PC-3 (cell line): ENCODE data around the gene SUGP1. TPM values are rescaled to one million over a fixed set of nuclear protein-coding genes. Genes with fewer than 3 reads are reported as not detected.

Experiments
- ATAC-seq: fragments of 200-7000 bp; cut with Tn5 transposase; 2 replicates; pipeline ENCODE4 v1.9.1; 2020; ENCODE audit warnings: mild to moderate bottlenecking, moderate library complexity
- BruUV-seq: library from RNA; stranded (reverse); fragments of 400-500 nt; replicated peaks from 2 replicates; lab custom pipeline; 2021; lab: Mats Ljungman, UMichigan
- CTCF ChIA-PET: fragments of 300-600 bp; sonication (Branson Sonifier 250); formaldehyde crosslinking; loops from one replicate; lab custom pipeline; 2022; ENCODE audit warnings: antibody characterized with exemption; lab: Charles Lee
- POLR2A ChIA-PET: fragments of 300-600 bp; sonication (Branson Sonifier 250); formaldehyde crosslinking; loops from one replicate; lab custom pipeline; 2022; ENCODE audit warnings: antibody characterized with exemption; ENCODE audit not compliant: unreplicated experiment; lab: Charles Lee
- DNase-seq: peaks from one replicate; pipeline ENCODE4 v3.0.0-alpha.2; 2015
- H2AFZ ChIP-seq: fragments of 300-600 bp; sonication (generic); 2 replicates; pipeline ENCODE4 v1.6.0; 2016; ENCODE audit warnings: antibody characterized with exemption, low read length
- H3F3A ChIP-seq: fragments of 300-600 bp; sonication (generic); one replicate; pipeline ENCODE4 v1.6.0; 2017; ENCODE audit warnings: antibody characterized with exemption, low read length, control low read depth, mild to moderate bottlenecking; ENCODE audit not compliant: unreplicated experiment
- H3K27ac ChIP-seq: fragments of 300-600 bp; sonication (generic); 2 replicates; pipeline ENCODE4 v1.5.1; 2016; ENCODE audit warnings: mild to moderate bottlenecking, low read length
- H3K27me3 ChIP-seq: fragments of 300-600 bp; sonication (generic); 2 replicates; pipeline ENCODE4 v1.6.1; 2016; ENCODE audit warnings: low read length, mixed read lengths
- H3K36me3 ChIP-seq: fragments of 300-600 bp; sonication (generic); 2 replicates; pipeline ENCODE4 v1.6.1; 2016; ENCODE audit warnings: low read depth, mixed run types, low read length, mixed read lengths
- H3K4me1 ChIP-seq: fragments of 300-600 bp; sonication (generic); 2 replicates; pipeline ENCODE4 v1.5.1; 2016; ENCODE audit warnings: low read length; ENCODE audit not compliant: insufficient read depth
- H3K4me2 ChIP-seq: fragments of 300-600 bp; sonication (generic); 2 replicates; pipeline ENCODE4 v1.6.0; 2016; ENCODE audit warnings: low read length
- H3K4me3 ChIP-seq: fragments of 300-600 bp; sonication (generic); 2 replicates; pipeline ENCODE4 v1.5.1; 2016; ENCODE audit warnings: mild to moderate bottlenecking, low read length, mixed read lengths
- H3K79me2 ChIP-seq: fragments of 300-600 bp; sonication (generic); 2 replicates; pipeline ENCODE4 v1.6.1; 2017; ENCODE audit warnings: low read length, mixed read lengths
- H3K9ac ChIP-seq: fragments of 300-600 bp; sonication (generic); 2 replicates; pipeline ENCODE4 v1.6.0; 2016; ENCODE audit warnings: mild to moderate bottlenecking, low read length
- H3K9me2 ChIP-seq: fragments of 300-600 bp; sonication (generic); replicated peaks from 2 replicates; pipeline ENCODE4 v1.6.1; 2016; ENCODE audit warnings: mixed run types, low read length, mixed read lengths
- H3K9me3 ChIP-seq: fragments of 300-600 bp; sonication (generic); 2 replicates; pipeline ENCODE4 v1.6.1; 2016; ENCODE audit warnings: low read length, mixed read lengths
- H4K20me1 ChIP-seq: fragments of 300-600 bp; sonication (generic); 2 replicates; pipeline ENCODE4 v1.6.1; 2016; ENCODE audit warnings: low read length, mixed read lengths
- EZH2 ChIP-seq: fragments of 300-600 bp; sonication (generic); IDR thresholded peaks from one replicate; pipeline ENCODE4 v1.6.1; 2017; ENCODE audit warnings: antibody characterized with exemption, mild to moderate bottlenecking, low read length; ENCODE audit not compliant: unreplicated experiment
- EZH2phosphoT487 ChIP-seq: fragments of 300-600 bp; sonication (generic); IDR thresholded peaks from 2 replicates; pipeline ENCODE4 v1.6.1; 2018; ENCODE audit warnings: mild to moderate bottlenecking, antibody characterized with exemption, low read length, borderline replicate concordance
- intact Hi-C: fragments of 100-400 bp; cut with micrococcal nuclease; formaldehyde crosslinking; loops from 2 replicates; pipeline ENCODE4 v1.9.0; 2023
- total RNA-seq: library from RNA; depleted of rRNA; stranded (reverse); fragments of >200 nt; gene quantifications from 2 replicates; pipeline ENCODE4 v1.2.3, GENCODE V29; 2014
- TF ChIP-seq, protein P1 (sequence below): fragments of 300-600 bp; sonication (generic); conservative IDR thresholded peaks from 2 replicates; pipeline ENCODE4 v1.5.1; 2017; ENCODE audit warnings: antibody characterized with exemption, low read depth, mild to moderate bottlenecking, low read length

The SUGP1 gene
- total RNA-seq, 1 experiment from 2014 or later: 42.1 TPM

DNA sequence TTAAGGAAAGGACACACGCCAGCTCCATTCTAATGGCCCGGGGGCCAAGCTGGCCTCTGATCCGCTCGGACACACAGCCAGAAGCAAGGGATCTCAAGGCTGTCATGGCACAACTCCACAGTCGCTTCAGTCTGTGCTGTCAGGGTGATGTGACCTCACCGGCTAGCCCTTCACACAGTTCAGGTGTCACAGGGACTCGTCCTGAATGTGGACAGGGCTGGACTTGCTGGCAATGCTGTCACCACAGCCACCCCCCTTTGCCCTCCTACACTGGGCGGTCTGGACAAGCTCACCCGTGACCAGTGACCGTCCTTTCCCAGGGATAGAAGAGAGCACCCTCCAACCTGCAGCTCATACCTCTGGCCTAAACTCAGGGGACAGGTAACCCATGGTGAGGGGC, 15.2 kb downstream of the SUGP1 start:
- Histone ChIP-seq H3K9me2 (no peaks in the 10 kb centered on the region), H3K4me3 (no peak overlapping the region), H3F3A (no peaks in the 10 kb centered on the region), H3K27me3 (no peaks in the 10 kb centered on the region), H3K27ac (no peak overlapping the region), H3K9ac (no peak overlapping the region), H3K9me3 (no peaks in the 10 kb centered on the region), H4K20me1 (no peaks in the 10 kb centered on the region), H2AFZ (no peak overlapping the region), H3K79me2 (no peaks in the 10 kb centered on the region), H3K4me1 (no peaks in the 10 kb centered on the region), H3K36me3 (peaks cover 27% of the 10 kb centered on the region), H3K4me2 (no peak overlapping the region)
- CTCF ChIA-PET: no interaction called here
- TF ChIP-seq EZH2phosphoT487: no peak
- TF ChIP-seq, protein P1, sequence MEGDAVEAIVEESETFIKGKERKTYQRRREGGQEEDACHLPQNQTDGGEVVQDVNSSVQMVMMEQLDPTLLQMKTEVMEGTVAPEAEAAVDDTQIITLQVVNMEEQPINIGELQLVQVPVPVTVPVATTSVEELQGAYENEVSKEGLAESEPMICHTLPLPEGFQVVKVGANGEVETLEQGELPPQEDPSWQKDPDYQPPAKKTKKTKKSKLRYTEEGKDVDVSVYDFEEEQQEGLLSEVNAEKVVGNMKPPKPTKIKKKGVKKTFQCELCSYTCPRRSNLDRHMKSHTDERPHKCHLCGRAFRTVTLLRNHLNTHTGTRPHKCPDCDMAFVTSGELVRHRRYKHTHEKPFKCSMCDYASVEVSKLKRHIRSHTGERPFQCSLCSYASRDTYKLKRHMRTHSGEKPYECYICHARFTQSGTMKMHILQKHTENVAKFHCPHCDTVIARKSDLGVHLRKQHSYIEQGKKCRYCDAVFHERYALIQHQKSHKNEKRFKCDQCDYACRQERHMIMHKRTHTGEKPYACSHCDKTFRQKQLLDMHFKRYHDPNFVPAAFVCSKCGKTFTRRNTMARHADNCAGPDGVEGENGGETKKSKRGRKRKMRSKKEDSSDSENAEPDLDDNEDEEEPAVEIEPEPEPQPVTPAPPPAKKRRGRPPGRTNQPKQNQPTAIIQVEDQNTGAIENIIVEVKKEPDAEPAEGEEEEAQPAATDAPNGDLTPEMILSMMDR: no peak
- no peak for TF ChIP-seq EZH2
- DNase-seq: no peak
- POLR2A ChIA-PET: no interaction called here
- intact Hi-C loops: no loop called here
- BruUV-seq: no TSS peak
- no peak for ATAC-seq

DNA sequence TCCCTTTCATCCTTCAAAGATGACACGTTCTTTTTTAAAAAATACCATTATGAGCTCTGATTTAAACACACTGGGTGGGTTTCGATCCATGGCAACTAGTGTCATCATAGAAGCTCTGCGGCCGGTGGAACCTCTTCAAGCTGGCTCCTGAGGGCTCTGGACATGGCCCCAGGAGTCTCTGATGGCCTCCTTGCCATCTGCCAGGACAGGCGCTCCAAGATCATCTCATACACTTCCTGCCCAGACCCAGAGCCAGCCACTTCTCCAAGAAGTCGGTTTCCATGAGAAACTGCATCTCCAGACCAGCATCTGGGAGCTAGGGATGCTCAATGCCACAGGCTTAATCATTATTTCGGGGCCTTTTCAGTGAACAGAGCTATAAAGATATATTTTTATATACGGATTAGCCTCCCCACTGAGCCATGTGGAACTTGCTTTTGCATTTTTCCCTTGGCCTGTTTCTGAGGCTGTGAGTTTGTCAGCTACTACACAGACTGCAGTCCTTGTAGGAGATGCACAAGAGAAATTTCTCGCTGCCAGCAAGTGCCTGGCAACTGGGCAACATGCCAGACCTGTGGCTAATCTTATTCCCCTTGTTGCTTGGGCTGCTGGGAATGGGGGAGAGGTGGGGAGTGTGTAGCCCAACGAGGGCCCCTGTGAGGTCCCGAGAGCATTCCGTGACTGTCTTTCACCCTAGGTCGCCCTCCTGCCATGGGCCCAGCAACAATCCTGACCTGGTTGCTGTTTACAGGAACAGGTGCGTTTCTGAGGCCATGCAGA, 15.9 kb downstream of the SUGP1 start:
- no peaks in the 10 kb centered on the region for H3K27me3 ChIP-seq
- no peak overlapping the region for H3K27ac ChIP-seq
- H3K4me3 ChIP-seq: no peak overlapping the region
- H2AFZ ChIP-seq: no peak overlapping the region
- H3K79me2 ChIP-seq: no peaks in the 10 kb centered on the region
- CTCF ChIA-PET: no interaction called here
- H3K9ac ChIP-seq: no peak overlapping the region
- ATAC-seq (no peak), DNase-seq (no peak)
- no TSS peak for BruUV-seq
- peaks cover 25% of the 10 kb centered on the region for H3K36me3 ChIP-seq
- TF ChIP-seq EZH2: no peak
- no peak for TF ChIP-seq EZH2phosphoT487
- TF ChIP-seq, protein P1: no peak
- H3F3A ChIP-seq: no peaks in the 10 kb centered on the region
- H3K4me2 ChIP-seq: no peak overlapping the region
- H3K4me1 ChIP-seq: no peaks in the 10 kb centered on the region
- H3K9me3 ChIP-seq: no peaks in the 10 kb centered on the region
- intact Hi-C loops: no loop called here
- no peaks in the 10 kb centered on the region for H3K9me2 ChIP-seq
- POLR2A ChIA-PET: no interaction called here
- H4K20me1 ChIP-seq: no peaks in the 10 kb centered on the region

DNA sequence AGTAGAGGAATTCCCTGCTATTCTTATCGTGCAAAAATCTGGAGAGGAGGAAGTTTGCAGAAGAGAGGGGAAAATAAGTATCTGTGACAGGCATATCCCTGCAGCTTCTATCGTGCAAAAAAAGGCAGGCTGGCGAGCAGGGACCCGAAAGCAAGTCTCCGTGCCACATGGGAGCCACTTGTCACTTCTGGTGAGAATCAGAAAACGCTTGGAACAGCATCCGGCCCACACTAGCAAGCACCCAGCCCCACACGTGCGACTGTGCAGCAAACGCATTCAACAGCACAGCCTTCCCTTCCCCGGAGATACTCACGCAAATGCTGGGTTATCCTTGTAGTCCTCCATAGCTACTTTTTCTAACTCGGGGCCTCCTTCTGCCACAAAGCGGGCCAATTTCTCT, 16.9 kb downstream of the SUGP1 start:
- peaks cover 22% of the 10 kb centered on the region for H3K36me3 ChIP-seq
- intact Hi-C loops: no loop called here

More for the DNA sequence above, 16.9 kb downstream of the SUGP1 start:
- Histone ChIP-seq H3K4me3 (no peak overlapping the region), H3K9me2 (no peaks in the 10 kb centered on the region), H3K27me3 (no peaks in the 10 kb centered on the region), H4K20me1 (no peaks in the 10 kb centered on the region), H3K9me3 (no peaks in the 10 kb centered on the region), H3K27ac (no peak overlapping the region), H3K9ac (no peak overlapping the region), H3K4me2 (no peak overlapping the region), H3F3A (no peaks in the 10 kb centered on the region), H3K4me1 (no peaks in the 10 kb centered on the region), H2AFZ (no peak overlapping the region), H3K79me2 (no peaks in the 10 kb centered on the region)
- ChIA-PET POLR2A (no interaction called here), CTCF (no interaction called here)
- BruUV-seq: no TSS peak
- no peak for TF ChIP-seq EZH2phosphoT487
- no peak for TF ChIP-seq EZH2
- TF ChIP-seq, protein P1: no peak
- no peak for DNase-seq
- ATAC-seq: no peak
